Esophagus muscularis mucosa (tissue), 3 donors: Measurements from ENCODE around the gene ANKRD29.

Source experiments
- POLR2A ChIP-seq: fragments of 450-650 bp; IDR thresholded peaks from one replicate; pipeline ENCODE4 v1.6.1; 2017; ENCODE audit warnings: antibody characterized with exemption, moderate library complexity, mild to moderate bottlenecking, low read depth
- POLR2AphosphoS5 ChIP-seq, 2 donors: sonication (generic); formaldehyde crosslinking; IDR thresholded peaks; one replicate each; pipeline ENCODE4 v1.6.1; 2017; ENCODE audit warnings: antibody characterized with exemption in 2 of 2
- TF ChIP-seq, protein P1 (sequence below), 3 experiments: fragments of 200-600 bp in 2 of 3; fragments of 450-650 bp in 1 of 3; sonication (generic) in 2 of 3; IDR thresholded peaks; one replicate each; pipeline ENCODE4 v1.5.1; 2017 to 2019; ENCODE audit warnings: antibody characterized with exemption in 3 of 3, mild to moderate bottlenecking in 2 of 3, moderate library complexity in 1 of 3

DNA sequence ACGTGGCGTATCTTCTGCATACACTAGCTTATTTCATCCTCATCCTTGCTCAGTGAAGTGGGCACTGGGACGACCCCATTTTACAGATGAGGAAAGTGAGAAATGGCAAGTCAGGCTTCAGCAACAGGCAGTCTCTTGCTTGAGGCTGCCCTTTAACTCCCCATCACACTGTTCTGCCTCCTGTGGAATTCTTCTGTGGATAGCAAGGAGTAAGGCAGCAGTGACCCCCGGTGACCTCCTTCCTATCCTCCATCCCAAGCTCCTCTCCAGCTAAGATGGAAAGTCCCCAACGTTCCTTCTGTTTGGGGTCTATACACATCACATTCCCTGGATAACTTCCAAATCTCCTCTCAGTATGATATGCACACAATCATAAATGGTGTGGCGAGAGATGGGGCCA, 10.5 kb downstream of the ANKRD29 start:
- TF ChIP-seq POLR2A (no peak), POLR2AphosphoS5 (IDR thresholded peaks at IDR 0.05) (no peak)
- TF ChIP-seq, protein P1, sequence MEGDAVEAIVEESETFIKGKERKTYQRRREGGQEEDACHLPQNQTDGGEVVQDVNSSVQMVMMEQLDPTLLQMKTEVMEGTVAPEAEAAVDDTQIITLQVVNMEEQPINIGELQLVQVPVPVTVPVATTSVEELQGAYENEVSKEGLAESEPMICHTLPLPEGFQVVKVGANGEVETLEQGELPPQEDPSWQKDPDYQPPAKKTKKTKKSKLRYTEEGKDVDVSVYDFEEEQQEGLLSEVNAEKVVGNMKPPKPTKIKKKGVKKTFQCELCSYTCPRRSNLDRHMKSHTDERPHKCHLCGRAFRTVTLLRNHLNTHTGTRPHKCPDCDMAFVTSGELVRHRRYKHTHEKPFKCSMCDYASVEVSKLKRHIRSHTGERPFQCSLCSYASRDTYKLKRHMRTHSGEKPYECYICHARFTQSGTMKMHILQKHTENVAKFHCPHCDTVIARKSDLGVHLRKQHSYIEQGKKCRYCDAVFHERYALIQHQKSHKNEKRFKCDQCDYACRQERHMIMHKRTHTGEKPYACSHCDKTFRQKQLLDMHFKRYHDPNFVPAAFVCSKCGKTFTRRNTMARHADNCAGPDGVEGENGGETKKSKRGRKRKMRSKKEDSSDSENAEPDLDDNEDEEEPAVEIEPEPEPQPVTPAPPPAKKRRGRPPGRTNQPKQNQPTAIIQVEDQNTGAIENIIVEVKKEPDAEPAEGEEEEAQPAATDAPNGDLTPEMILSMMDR (IDR thresholded peaks at IDR 0.05): no peak
